PC-9 (cell line): ENCODE data around the gene MTFMT. TPM values are rescaled to one million over a fixed set of nuclear protein-coding genes. Genes with fewer than 3 reads are reported as not detected.

Experiments
- BruUV-seq: library from RNA; stranded (reverse); fragments of 400-500 nt; replicated peaks from 2 replicates; lab custom pipeline; 2021; lab: Mats Ljungman, UMichigan
- CTCF ChIA-PET: fragments of 300-600 bp; sonication (Branson Sonifier 250); formaldehyde crosslinking; loops from one replicate; lab custom pipeline; 2022; ENCODE audit warnings: antibody characterized with exemption; lab: Charles Lee
- POLR2A ChIA-PET: fragments of 300-600 bp; sonication (Branson Sonifier 250); formaldehyde crosslinking; loops from one replicate; lab custom pipeline; 2022; ENCODE audit warnings: antibody characterized with exemption; ENCODE audit not compliant: unreplicated experiment; lab: Charles Lee
- DNase-seq, 2 experiments: peaks; one replicate each; pipeline versions ENCODE4 v3.0.0 to v3.0.0-alpha.2; 2015 to 2022; ENCODE audit warnings: mixed read lengths in 1 of 2
- H2AFZ ChIP-seq: fragments of 200-600 bp; sonication (generic); 2 replicates; pipeline ENCODE4 v1.8.1; 2017; ENCODE audit warnings: antibody characterized with exemption
- H3F3A ChIP-seq: fragments of 200-600 bp; sonication (generic); 2 replicates; pipeline ENCODE4 v1.8.1; 2017; ENCODE audit warnings: antibody characterized with exemption, mild to moderate bottlenecking, low read depth; ENCODE audit not compliant: insufficient read depth
- H3K27ac ChIP-seq: fragments of 200-600 bp; sonication (generic); 2 replicates; pipeline ENCODE4 v1.6.1; 2016; ENCODE audit warnings: mixed run types
- H3K27me3 ChIP-seq: fragments of 200-600 bp; sonication (generic); 2 replicates; pipeline ENCODE4 v1.6.1; 2016; ENCODE audit warnings: low read depth, mixed run types; ENCODE audit not compliant: insufficient read depth
- H3K36me3 ChIP-seq: fragments of 200-600 bp; sonication (generic); 2 replicates; pipeline ENCODE4 v1.6.1; 2016; ENCODE audit warnings: low read depth, mixed run types
- H3K4me1 ChIP-seq: fragments of 200-600 bp; sonication (generic); replicated peaks from 2 replicates; pipeline ENCODE4 v1.6.1; 2016; ENCODE audit warnings: mixed run types; ENCODE audit not compliant: insufficient read depth
- H3K4me2 ChIP-seq: fragments of 200-600 bp; sonication (generic); 2 replicates; pipeline ENCODE4 v1.6.1; 2017; ENCODE audit warnings: mixed run types
- H3K4me3 ChIP-seq: fragments of 200-600 bp; sonication (generic); 2 replicates; pipeline ENCODE4 v1.6.1; 2016; ENCODE audit warnings: mixed run types
- H3K79me2 ChIP-seq: fragments of 200-600 bp; sonication (generic); 2 replicates; pipeline ENCODE4 v1.6.1; 2017; ENCODE audit warnings: low read depth, mixed run types
- H3K9me2 ChIP-seq: fragments of 200-600 bp; sonication (generic); 2 replicates; pipeline ENCODE4 v1.8.1; 2017; ENCODE audit warnings: mild to moderate bottlenecking; ENCODE audit not compliant: insufficient read depth
- H3K9me3 ChIP-seq: fragments of 200-600 bp; sonication (generic); 2 replicates; pipeline ENCODE4 v1.8.1; 2016; ENCODE audit warnings: low read depth; ENCODE audit not compliant: insufficient read depth
- H4K20me1 ChIP-seq: fragments of 200-600 bp; sonication (generic); 2 replicates; pipeline ENCODE4 v1.8.1; 2017; ENCODE audit not compliant: insufficient read depth
- EZH2 ChIP-seq: fragments of 200-600 bp; sonication (generic); IDR thresholded peaks from 2 replicates; pipeline ENCODE4 v1.8.0; 2017; ENCODE audit warnings: antibody characterized with exemption, low read depth
- intact Hi-C: fragments of 100-400 bp; cut with micrococcal nuclease; formaldehyde crosslinking; loops from one replicate; pipeline ENCODE4 v1.10.0; 2022; ENCODE audit not compliant: unreplicated experiment
- total RNA-seq: library from RNA; stranded (reverse); gene quantifications from 2 replicates; pipeline ENCODE4 v1.2.3, GENCODE V29; 2021
- TF ChIP-seq, protein P1 (sequence below): fragments of 200-600 bp; sonication (generic); conservative IDR thresholded peaks from 2 replicates; pipeline ENCODE4 v1.6.1; 2017; ENCODE audit warnings: mixed run types, antibody characterized with exemption, mild to moderate bottlenecking, moderate library complexity

Gene MTFMT
- total RNA-seq, 1 experiment from 2014 or later, result 16.0 TPM

DNA sequence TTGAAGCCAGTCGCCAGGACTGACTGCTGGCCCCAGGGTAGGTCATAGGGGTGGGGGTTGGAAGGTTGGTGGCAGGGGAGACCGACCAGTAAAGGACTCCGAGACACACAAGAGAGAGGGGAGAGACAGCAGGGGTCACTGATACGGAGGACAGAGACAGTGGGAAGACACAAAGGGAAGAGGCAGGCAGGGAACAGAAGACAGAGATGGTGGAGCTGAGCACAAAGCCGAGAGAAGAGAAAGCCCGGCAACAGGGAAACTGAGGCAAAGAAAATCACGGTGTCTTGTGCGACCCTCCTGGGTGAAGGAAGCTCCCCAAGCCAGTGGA lies 37.8 kb upstream of the MTFMT start:
- Histone ChIP-seq H3K4me2 (no peak overlapping the region), H3F3A (no peaks in the 10 kb centered on the region), H4K20me1 (no peaks in the 10 kb centered on the region), H3K4me1 (no peaks in the 10 kb centered on the region), H2AFZ (no peak overlapping the region), H3K4me3 (no peak overlapping the region), H3K9me3 (no peaks in the 10 kb centered on the region), H3K79me2 (no peaks in the 10 kb centered on the region), H3K36me3 (no peaks in the 10 kb centered on the region), H3K27ac (no peak overlapping the region), H3K27me3 (no peaks in the 10 kb centered on the region; the same call in 1 of the 2 replicates), H3K9me2 (no peaks in the 10 kb centered on the region)
- no TSS peak for BruUV-seq
- intact Hi-C loops, result no loop called here
- TF ChIP-seq EZH2, result no peak
- TF ChIP-seq, protein P1, sequence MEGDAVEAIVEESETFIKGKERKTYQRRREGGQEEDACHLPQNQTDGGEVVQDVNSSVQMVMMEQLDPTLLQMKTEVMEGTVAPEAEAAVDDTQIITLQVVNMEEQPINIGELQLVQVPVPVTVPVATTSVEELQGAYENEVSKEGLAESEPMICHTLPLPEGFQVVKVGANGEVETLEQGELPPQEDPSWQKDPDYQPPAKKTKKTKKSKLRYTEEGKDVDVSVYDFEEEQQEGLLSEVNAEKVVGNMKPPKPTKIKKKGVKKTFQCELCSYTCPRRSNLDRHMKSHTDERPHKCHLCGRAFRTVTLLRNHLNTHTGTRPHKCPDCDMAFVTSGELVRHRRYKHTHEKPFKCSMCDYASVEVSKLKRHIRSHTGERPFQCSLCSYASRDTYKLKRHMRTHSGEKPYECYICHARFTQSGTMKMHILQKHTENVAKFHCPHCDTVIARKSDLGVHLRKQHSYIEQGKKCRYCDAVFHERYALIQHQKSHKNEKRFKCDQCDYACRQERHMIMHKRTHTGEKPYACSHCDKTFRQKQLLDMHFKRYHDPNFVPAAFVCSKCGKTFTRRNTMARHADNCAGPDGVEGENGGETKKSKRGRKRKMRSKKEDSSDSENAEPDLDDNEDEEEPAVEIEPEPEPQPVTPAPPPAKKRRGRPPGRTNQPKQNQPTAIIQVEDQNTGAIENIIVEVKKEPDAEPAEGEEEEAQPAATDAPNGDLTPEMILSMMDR, result no peak
- no peak for DNase-seq
- ChIA-PET POLR2A (no interaction called here), CTCF (no interaction called here)

DNA sequence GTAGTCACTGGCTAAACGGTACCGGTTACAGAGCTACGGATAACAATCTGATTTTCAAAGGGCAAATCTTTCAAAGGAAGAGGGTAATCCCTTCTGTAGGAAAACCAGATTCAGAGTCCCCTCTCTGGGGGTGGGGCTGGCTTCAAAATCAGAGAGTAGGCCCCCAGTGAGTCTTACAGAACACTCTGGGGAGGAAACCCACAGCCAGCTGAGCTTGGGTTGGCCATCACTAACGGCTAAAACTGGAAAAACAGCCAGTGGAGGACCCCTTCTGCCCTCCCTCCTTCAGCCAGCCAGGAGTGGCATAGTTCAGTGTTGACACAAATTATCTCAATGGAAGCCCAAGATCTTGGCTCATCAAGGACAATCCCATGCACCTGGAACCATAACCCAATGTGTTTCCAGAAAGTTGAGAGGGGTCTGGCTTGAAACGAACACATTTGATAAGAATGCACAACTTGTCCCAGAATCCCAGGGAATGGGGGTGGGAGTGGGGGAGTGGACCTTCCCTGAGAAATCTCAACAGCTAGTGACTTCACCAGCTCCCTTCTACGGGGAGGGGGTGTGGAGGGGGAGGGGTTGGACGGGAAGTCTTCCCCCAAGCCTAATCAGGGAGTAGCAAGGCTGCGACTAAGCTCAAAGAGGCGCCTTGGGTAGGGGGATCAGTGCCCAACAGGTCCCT lies 37.3 kb upstream of the MTFMT start:
- CTCF ChIA-PET, result interaction anchor here (0.6 kb wide), 1 partner anchor 18 kb away, joined by 6 read pairs; no protein-coding TSS in a partner anchor
- no peak overlapping the region for H3K27ac ChIP-seq
- intact Hi-C loops, result no loop called here

DNA sequence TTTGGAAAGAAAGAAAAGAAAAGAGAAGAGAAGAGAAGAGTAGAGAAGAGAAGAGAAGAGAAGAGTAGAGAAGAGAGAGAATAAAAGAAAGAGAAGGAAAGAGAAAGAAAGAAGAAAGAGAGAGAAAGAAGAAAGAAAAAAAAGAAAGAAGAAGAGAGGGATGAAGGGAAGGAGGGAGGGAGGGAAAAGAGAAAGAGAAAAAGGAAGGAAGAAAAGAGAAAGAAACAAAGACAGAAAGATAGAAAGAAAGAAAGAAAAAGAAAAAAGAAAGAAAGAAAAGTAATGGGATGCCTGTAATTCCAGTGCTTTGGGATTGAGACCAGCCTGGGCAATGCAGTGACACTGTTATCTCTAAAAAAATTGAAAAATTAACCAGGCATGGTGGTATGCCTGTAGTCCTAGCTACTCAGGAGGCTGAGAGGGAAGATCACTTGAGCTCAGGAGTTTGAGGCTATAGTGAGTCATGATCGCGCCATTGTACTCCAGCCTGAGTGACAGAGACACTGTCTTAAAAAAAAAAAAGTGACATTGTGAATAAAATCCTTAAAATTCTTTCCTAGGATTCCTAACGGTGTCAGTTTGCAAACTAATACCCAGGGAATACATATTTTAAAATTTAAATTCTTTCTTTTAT lies 36.7 kb upstream of the MTFMT start:
- Histone ChIP-seq H3K27me3 (no peaks in the 10 kb centered on the region; the same call in 1 of the 2 replicates), H3K27ac (no peak overlapping the region), H4K20me1 (no peaks in the 10 kb centered on the region), H3K9me2 (no peaks in the 10 kb centered on the region), H3K4me1 (no peaks in the 10 kb centered on the region), H3K79me2 (no peaks in the 10 kb centered on the region), H3K4me2 (no peak overlapping the region), H3K4me3 (no peak overlapping the region), H2AFZ (no peak overlapping the region), H3K9me3 (no peaks in the 10 kb centered on the region), H3F3A (no peaks in the 10 kb centered on the region), H3K36me3 (no peaks in the 10 kb centered on the region)
- DNase-seq, result no peak
- no TSS peak for BruUV-seq
- TF ChIP-seq EZH2, result no peak
- TF ChIP-seq, protein P1, result no peak
- ChIA-PET POLR2A (interaction anchor here (0.7 kb wide), 1 partner anchor 52 kb away, joined by 17 read pairs; no protein-coding TSS in a partner anchor), CTCF (no interaction called here)
- intact Hi-C loops, result no loop called here

More for the DNA sequence above, 37.3 kb upstream of the MTFMT start:
- no peaks in the 10 kb centered on the region for H3F3A ChIP-seq
- H3K27me3 ChIP-seq, result no peaks in the 10 kb centered on the region; the same call in 1 of the 2 replicates
- no peaks in the 10 kb centered on the region for H3K79me2 ChIP-seq
- H3K4me2 ChIP-seq, result no peak overlapping the region
- H4K20me1 ChIP-seq, result no peaks in the 10 kb centered on the region
- H2AFZ ChIP-seq, result no peak overlapping the region
- BruUV-seq, result no TSS peak
- no peak for TF ChIP-seq EZH2
- TF ChIP-seq, protein P1, result no peak
- no peak for DNase-seq
- H3K9me2 ChIP-seq, result no peaks in the 10 kb centered on the region
- H3K9me3 ChIP-seq, result no peaks in the 10 kb centered on the region
- H3K36me3 ChIP-seq, result no peaks in the 10 kb centered on the region
- no peaks in the 10 kb centered on the region for H3K4me1 ChIP-seq
- POLR2A ChIA-PET, result interaction anchor here (0.7 kb wide), 1 partner anchor 53 kb away, joined by 17 read pairs; no protein-coding TSS in a partner anchor
- H3K4me3 ChIP-seq, result no peak overlapping the region
